HepG2 (cell line): ENCODE results near the gene LZTR1.

ENCODE experiments used
- CHD4 ChIP-seq: fragments of 200-600 bp; sonication (generic); IDR thresholded peaks from 2 replicates; pipeline ENCODE4 v1.7.0; 2017; ENCODE audit warnings: mild to moderate bottlenecking, low read length, borderline replicate concordance
- JUND ChIP-seq: sonication (generic); formaldehyde crosslinking; IDR thresholded peaks from 2 replicates; pipeline ENCODE4 v1.8.0; 2022; ENCODE audit warnings: mild to moderate bottlenecking, missing genetic modification reagents
- POLR2AphosphoS5 ChIP-seq: IDR thresholded peaks from 2 replicates; pipeline ENCODE4 v1.6.1; 2012; ENCODE audit warnings: low read depth, low read length
- TP53 ChIP-seq: sonication (generic); formaldehyde crosslinking; conservative IDR thresholded peaks from 2 replicates; pipeline ENCODE4 v1.4.0; 2020; ENCODE audit warnings: missing genetic modification reagents
- ZMYM2 ChIP-seq: sonication (generic); formaldehyde crosslinking; IDR thresholded peaks from 2 replicates; pipeline ENCODE4 v1.8.0; 2022; ENCODE audit warnings: mild to moderate bottlenecking, missing genetic modification reagents
- ZNF564 ChIP-seq: sonication (generic); formaldehyde crosslinking; IDR thresholded peaks from 2 replicates; pipeline ENCODE4 v1.8.1; 2023; ENCODE audit warnings: mild to moderate bottlenecking, missing genetic modification reagents
- TF ChIP-seq, protein P1 (sequence below): sonication (generic); formaldehyde crosslinking; IDR thresholded peaks from 2 replicates; pipeline ENCODE4 v1.4.0; 2020; ENCODE audit warnings: missing genetic modification reagents
- TF ChIP-seq, protein P2 (sequence below): sonication (generic); formaldehyde crosslinking; IDR thresholded peaks from 2 replicates; pipeline ENCODE4 v1.5.0; 2020; ENCODE audit warnings: mild to moderate bottlenecking, missing genetic modification reagents, moderate library complexity
- TF ChIP-seq, protein P3 (sequence below): sonication (generic); formaldehyde crosslinking; IDR thresholded peaks from 2 replicates; pipeline ENCODE4 v1.5.1; 2020; ENCODE audit warnings: missing genetic modification reagents, mild to moderate bottlenecking, borderline replicate concordance

DNA sequence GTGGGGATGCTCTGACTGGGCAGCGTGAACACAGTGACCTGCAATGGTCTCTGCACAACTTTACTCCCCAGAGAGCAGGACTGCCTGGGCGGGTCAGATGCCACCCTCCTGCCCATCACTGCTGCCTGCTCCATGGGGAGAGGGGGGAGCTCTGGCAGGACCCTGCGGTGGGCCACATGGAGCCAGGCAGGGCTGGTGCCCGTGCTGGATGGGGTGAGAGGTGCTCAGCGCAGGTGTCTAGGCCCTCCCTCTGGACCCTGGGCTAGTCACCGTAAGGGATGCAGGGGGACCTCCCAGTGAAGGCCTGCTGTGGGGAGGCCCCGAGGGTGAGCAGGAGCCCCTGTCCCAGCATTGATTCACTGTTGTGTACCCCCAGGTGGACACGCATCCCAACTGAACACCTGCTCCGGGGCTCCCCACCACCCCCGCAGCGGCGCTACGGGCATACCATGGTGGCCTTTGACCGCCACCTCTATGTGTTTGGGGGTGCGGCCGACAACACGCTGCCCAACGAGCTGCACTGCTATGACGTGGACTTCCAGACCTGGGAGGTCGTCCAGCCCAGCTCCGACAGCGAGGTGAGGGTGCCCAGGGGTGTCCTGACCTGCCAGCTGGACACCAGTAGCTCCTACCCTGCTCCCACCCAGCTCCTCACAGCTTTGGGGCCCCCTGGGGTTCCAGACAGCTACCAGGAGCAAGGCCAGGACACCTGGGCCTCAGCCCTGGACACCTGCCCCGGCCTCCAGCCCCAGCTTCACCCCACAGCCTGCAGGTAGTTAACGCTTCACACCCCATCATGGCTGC, 9.4 kb downstream of the LZTR1 start:
- TF ChIP-seq ZNF564 (CRISPR knock-in tag) (no peak), JUND (CRISPR knock-in tag) (no peak), POLR2AphosphoS5 (no peak), TP53 (CRISPR knock-in tag) (no peak), CHD4 (no peak), ZMYM2 (CRISPR knock-in tag) (no peak)
- TF ChIP-seq, protein P1, sequence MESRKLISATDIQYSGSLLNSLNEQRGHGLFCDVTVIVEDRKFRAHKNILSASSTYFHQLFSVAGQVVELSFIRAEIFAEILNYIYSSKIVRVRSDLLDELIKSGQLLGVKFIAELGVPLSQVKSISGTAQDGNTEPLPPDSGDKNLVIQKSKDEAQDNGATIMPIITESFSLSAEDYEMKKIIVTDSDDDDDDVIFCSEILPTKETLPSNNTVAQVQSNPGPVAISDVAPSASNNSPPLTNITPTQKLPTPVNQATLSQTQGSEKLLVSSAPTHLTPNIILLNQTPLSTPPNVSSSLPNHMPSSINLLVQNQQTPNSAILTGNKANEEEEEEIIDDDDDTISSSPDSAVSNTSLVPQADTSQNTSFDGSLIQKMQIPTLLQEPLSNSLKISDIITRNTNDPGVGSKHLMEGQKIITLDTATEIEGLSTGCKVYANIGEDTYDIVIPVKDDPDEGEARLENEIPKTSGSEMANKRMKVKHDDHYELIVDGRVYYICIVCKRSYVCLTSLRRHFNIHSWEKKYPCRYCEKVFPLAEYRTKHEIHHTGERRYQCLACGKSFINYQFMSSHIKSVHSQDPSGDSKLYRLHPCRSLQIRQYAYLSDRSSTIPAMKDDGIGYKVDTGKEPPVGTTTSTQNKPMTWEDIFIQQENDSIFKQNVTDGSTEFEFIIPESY (CRISPR knock-in tag) = no peak
- TF ChIP-seq, protein P2, sequence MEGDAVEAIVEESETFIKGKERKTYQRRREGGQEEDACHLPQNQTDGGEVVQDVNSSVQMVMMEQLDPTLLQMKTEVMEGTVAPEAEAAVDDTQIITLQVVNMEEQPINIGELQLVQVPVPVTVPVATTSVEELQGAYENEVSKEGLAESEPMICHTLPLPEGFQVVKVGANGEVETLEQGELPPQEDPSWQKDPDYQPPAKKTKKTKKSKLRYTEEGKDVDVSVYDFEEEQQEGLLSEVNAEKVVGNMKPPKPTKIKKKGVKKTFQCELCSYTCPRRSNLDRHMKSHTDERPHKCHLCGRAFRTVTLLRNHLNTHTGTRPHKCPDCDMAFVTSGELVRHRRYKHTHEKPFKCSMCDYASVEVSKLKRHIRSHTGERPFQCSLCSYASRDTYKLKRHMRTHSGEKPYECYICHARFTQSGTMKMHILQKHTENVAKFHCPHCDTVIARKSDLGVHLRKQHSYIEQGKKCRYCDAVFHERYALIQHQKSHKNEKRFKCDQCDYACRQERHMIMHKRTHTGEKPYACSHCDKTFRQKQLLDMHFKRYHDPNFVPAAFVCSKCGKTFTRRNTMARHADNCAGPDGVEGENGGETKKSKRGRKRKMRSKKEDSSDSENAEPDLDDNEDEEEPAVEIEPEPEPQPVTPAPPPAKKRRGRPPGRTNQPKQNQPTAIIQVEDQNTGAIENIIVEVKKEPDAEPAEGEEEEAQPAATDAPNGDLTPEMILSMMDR (CRISPR knock-in tag) = no peak
- TF ChIP-seq, protein P3, sequence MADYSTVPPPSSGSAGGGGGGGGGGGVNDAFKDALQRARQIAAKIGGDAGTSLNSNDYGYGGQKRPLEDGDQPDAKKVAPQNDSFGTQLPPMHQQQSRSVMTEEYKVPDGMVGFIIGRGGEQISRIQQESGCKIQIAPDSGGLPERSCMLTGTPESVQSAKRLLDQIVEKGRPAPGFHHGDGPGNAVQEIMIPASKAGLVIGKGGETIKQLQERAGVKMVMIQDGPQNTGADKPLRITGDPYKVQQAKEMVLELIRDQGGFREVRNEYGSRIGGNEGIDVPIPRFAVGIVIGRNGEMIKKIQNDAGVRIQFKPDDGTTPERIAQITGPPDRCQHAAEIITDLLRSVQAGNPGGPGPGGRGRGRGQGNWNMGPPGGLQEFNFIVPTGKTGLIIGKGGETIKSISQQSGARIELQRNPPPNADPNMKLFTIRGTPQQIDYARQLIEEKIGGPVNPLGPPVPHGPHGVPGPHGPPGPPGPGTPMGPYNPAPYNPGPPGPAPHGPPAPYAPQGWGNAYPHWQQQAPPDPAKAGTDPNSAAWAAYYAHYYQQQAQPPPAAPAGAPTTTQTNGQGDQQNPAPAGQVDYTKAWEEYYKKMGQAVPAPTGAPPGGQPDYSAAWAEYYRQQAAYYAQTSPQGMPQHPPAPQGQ (CRISPR knock-in tag) = no peak
